HTERT RPE-1 (cell line): ENCODE data around the gene KRT7.
"Not testable (repeated sequence)": the region's sequence is repeated elsewhere in the genome, so short reads cannot be mapped to it uniquely, and the experiment has no call there.

Experiments
- in situ Hi-C: fragments of 300-500 bp; cut with MboI; formaldehyde crosslinking; loops from 4 replicates; pipeline ENCODE4 v1.14.3; 2020; ENCODE audit warnings: low sequenced_read_pairs

Gene KRT7

DNA sequence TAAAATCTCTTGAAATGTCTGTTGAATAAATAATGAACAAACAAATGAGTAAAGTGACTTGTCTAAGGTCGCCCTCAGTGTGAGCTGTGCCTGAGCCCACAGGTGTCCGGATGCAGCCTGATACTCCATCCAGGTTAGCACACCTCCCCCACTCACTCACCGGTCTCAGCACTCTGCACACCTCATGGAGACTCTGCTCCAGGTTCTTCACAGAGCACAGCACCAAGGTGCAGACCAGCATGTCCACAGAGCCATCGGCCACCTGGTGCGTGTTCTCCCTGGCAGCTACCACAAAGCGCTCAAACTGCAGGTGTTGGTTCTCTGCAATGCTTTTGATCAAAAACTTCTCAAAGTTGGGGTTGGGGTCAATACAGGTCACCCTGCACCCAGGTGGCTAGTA, 4.1 kb upstream of the KRT7 start:
- in situ Hi-C loops, result no loop called here

DNA sequence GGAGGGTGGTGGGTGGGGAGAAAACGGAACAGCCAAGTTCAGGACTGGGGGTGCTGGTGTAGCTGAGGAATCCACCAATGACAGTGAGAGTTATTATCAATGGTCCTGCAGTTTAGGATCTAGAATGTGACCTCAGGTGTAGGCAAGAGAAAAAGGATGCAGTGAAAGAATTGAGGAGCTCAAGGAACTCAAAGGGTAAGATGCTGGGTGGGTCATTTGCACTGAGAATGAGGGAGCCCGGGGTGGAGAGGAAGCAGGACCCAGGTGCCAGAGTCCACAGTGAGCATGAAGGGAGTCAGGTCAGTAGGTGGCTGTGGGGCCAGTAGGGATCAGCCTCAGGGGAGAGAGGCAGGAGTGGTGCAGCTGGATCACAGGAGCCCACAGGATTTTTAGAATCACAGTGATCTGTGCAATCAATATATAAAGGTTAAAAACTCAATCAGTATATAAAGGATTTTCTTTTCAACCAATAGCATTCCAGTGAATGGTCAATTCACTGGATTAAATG, 3.2 kb upstream of the KRT7 start:
- in situ Hi-C loops, result no loop called here

DNA sequence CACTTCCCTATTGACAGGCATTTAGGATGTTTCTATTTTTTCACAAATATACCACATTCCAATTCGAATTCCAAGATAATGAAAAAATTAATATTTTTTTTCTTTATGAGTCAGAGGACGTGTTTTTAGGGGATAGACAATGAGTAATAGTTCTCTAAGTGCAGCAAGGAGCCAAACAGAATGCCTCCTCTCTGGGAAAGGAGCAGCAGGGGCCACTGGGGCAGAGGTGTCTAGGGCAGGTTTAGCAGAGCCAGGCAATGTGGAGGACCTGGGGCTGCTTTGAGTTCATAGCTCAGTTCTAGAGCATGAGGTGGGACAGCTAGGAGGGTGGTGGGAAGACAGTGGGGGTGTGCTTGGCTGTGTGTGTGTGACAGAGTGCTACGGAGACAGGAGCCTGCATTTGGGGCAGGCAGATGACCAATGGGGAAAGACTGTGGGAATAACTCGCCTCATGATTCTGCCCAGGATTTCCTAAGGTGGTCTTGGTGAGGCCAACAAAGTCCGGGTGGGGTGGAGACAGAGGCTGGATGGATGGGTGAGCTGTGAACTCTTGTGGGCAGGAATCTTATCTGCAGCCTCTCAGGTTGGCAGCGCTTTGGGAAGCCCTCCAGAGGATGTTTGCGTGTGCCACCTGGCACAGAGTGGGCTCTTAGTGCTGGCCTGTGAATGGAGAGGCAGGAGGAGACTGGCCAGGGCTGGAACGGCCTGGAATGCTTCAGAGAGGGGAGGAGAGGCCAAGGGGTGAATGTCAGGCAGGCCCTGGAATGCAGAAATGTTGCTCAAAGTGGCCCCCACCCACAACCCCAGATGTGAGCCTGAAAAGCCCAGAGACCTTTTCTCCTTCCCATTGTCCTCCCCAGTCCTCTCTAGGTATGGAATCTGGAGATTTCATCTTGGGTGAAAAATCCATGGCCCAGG, 2.4 kb upstream of the KRT7 start:
- in situ Hi-C loops, result no loop called here

DNA sequence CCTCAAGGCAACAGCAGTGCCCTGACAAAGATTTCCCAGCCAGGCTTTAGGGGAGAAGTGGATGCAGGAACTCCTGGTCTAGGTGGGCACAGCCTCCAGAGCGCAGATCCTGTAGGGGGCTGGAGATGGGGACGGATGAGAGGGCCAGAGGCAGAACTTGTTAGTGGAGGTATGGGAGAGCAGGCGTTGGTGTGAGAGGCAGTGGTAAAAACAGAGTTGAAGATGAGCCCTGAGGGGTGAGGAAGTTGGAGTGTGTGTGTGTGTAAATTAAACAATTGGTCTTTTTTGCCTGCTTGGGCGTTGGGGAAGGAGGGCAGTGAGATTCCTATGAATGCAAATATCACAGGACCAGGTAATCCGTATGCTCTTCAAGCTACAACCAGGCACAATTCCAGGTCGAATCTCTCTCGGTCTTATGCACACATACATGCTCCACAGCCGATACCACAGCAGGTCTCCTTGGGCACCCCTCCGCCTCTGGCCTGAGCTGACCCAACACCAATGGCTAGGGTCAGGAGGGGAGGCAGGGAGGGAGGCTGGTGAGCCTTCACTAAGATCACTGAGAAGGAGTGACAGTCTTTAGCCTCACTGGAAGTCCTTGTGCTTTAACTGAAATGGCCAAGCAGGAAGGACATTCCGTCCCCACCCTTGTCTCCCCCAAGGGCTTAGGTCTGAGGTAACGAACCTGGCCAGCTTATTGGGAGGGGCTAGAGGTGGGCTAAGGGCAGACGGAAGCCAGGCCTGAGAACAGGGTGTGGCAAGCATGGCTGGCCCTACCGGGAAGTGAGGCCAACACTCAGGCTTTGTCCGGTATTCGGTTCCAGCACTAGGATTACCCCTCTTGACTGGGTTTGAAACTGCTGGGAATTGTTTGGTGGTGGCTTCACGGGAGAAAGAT, 1.5 kb upstream of the KRT7 start:
- in situ Hi-C loops, result no loop called here

DNA sequence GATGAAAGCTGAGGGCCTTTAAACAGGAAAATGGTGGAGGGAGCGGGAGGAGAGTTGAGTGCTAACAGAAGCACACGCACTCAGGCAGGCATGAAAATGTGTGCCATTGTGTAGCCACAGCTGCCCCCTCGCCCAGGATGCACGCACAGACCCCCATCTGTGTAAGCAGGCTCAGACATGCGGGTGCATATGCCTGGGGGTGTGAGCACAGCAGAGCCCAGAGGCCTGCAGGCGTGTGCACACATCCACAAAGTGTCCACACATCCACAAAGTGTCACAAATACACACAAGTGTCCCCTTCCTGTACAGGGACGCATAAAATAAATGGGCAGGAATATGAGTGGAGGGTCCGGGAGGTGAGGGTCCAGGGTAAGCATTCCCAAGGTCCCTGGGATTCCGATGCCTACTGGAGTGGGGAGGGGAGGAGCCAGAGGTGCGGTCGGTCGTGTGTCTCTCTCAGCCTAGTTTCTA, 805 bp upstream of the KRT7 start:
- in situ Hi-C loops, result no loop called here

DNA sequence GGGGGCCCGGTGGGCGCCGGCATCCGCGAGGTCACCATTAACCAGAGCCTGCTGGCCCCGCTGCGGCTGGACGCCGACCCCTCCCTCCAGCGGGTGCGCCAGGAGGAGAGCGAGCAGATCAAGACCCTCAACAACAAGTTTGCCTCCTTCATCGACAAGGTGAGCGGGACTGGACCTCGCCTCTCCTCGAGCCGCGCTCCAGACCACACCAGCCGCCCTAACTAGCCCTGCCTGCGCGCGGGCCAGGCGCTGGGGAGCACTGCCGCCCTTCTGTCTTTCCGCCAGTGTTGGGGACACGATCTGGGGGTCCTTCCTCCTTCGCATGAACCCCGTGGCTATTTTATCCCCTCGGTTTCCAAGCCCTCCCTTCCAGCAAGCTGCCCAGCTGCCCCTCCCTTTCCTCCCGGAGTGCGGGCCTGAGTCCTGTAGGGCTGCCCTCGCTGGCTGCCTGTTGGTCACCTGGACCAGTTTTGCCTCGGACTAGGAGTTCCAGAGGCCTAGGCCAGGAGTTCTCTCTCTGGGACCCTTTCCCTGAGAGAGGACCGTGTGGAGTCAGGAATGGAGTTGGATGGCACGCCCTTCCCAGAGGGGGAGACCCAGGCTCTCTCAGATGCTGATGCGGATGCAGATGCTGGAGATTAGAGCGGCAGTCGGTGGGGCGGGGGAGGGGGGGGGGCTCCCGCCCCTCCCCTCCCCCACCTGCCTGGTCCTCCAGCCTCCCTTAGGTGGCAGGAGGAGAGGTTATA, 592 bp downstream of the KRT7 start:
- in situ Hi-C loops, result no loop called here

DNA sequence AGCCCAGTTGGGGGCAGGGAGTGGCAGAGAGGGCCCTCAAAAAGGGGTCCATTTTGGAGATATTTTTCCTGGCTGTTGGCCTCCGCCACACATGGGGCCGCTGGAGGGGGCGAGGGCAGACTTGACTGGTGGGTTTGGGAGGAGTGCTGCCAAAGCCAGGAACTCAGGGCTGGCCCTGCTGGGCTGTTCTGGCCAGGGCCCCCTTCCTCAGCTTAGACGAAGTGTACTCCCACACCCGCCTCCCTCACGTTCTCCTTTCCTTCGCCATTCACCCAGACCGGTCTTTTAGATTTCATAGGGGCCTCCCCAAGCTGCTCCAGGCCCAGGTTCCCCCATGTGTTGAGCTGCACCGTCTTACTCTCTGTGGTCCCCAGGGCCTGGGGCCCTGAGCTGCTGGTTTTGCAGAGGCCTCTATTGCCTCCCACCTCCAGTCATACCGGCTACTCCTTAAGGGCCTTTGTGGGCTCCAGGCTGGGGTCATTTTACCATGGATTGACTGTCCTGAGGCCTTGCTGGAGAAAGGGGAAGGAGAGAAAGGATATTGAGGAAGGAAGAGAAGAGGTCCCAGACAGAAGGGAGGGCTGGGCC, 1.3 kb downstream of the KRT7 start:
- in situ Hi-C loops, result no loop called here

DNA sequence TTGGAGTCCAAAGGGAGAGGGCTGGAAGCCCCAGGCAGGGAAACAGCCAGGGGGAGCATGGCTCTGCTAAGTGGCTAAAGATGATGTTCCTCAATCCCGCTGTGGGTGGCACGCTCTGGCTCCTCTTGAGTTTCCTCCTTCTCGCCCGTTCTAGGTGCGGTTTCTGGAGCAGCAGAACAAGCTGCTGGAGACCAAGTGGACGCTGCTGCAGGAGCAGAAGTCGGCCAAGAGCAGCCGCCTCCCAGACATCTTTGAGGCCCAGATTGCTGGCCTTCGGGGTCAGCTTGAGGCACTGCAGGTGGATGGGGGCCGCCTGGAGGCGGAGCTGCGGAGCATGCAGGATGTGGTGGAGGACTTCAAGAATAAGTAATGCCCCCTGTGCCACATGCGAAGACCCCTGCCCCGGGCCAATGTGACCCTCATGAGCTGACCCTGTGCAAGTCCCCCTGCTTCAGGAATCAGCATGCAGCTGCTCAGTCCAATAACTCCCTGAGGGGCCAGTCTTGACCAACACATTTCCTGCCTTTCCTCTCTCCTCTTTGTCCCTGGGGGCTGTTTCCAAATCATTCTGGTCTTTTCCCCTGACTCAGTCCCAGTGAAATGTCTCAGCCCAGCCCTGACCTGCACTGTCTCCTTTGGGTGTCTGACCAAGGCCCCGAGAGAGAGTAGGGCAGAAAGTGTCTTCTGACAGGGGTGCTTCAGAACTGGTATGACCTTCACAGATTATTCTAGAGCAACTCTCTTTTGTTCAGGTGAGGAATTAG, 2.1 kb downstream of the KRT7 start:
- in situ Hi-C loops, result no loop called here

DNA sequence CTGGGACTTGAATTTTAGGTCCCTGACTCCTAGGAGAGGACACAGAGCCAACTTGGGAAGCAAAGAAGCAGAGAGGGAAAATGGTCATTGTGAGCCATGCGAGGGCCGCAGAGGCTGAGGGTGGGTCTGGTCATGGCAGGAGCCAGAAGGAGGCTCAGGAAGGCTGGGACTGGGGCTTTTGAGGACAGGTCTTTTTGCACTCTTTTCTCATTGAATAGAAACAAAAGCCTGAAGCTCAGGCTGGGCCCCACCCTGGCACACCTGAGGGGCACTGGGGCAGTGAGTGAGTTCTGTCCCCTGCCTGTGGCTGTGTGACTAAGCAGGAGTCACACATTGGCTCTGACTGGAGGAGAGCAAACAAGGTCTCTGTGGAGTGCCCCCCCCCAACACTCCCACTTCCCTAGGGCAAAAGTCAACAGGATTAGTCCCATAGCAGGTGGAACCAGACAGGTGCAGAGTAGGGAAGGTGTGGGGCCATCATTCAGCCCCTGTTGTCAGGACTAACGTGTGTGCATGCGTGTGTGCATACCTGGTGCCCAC, 2.8 kb downstream of the KRT7 start:
- in situ Hi-C loops, result no loop called here

DNA sequence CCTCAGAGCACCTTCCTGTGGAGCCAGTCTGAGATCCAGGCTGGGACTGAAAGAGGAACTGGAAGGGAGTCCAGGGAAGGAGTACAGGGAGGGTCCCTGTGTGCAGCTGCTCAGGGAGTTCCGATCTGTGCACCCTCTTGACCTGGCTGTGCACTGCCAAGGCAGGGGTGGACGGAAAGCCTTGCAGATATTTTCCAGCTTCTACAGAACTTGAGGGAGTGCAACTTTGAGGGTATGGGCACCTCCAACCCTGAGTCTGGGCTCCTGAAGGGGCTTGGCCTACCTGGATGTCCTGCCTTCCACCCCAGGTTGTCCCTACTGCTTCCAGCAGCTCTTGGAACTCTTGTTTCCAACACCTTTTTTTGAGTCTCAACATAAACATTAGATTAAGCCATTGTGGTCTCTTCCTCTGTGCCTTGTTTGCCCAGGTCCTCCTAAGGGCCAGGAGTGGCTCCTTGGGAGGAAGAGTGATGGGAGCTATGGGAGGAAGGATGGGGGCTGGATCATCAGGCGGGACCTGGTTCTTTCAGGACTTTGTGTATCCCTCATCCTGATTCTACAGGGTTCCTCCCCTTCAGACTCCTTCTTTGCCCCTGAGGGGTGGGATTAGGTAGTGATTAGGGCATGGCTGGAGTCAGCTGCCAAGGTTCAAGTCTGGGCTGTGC, 3.5 kb downstream of the KRT7 start:
- in situ Hi-C loops, result no loop called here

DNA sequence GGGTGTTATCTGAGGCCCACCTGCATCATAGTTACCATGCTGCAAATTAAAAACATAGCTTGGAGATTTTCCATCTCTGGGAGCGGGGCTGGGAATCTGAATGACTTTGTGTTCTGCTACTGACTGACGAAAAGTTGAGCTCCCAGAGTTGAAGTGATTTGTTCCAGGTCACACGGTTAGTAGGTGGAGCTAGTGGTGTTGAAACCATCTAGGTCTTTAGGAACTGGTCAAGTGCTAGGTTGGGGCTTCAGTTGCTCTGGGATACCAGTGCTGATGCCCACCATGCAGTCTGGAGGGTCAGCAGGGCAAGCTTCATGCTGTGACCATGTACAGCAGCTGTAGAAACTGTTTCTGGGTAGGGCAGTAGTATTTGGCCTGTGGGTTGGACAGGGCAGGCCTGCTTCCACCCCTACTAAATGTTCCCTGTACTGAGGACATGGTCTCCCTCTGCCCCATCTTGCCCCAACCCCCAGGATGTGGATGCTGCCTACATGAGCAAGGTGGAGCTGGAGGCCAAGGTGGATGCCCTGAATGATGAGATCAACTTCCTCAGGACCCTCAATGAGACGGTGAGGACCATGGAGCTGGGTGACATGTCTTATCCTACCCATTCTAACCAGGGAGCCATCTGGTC, 5.3 kb downstream of the KRT7 start:
- in situ Hi-C loops, result no loop called here

DNA sequence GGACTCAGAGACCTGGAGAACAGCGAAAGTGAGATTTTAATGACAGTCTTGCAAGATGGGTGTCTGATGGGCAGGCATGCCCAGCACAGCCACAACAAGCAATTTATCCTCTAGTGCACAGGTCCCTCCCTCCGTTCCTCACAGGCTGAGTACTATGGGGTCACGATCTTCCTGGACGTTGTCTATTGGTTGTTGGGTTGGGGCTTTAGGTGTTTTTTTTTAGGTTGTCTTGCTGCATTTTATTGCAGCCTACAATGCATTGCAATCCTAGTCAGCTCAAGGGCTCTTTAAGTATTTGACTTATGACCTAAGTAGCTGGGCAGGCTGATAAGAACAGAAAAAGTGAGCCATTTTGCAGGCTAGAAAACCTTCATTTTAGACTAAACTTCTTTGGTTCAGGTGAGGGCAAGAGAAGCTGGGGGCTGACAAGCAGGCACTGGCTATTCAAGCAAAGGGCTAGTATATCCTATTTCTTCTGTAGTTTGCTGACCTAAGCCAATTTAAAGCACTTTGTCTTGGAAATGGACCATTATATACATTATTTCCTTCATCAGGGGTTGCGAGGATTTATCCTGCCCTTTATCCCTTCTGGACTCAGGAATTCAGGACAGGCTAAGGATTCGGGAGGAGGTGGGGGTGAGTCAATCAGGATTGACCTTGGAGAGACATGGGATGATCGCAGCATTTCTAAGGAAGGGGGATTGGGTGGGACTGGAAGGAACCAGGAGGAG, 6.0 kb downstream of the KRT7 start:
- in situ Hi-C loops, result no loop called here

DNA sequence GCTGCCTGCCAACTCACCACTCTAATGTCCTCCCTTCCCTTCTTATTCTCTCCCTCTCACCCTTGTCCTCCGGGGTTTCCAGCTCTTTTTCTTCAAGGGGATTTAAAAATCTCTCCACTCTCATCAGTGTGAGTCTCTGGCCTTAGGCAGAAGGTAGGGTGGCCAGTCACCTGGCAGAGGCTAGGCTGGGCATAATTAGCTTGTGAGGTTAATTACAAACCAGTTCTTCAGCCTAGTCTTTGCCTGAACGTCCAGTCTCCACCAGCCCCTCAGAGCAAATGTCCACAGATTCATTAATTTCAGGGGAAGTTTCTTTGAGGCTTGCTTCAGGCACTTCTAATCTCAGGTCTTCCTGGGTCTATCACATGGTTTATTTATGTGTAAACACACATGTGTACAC, 6.7 kb downstream of the KRT7 start:
- in situ Hi-C loops, result no loop called here

DNA sequence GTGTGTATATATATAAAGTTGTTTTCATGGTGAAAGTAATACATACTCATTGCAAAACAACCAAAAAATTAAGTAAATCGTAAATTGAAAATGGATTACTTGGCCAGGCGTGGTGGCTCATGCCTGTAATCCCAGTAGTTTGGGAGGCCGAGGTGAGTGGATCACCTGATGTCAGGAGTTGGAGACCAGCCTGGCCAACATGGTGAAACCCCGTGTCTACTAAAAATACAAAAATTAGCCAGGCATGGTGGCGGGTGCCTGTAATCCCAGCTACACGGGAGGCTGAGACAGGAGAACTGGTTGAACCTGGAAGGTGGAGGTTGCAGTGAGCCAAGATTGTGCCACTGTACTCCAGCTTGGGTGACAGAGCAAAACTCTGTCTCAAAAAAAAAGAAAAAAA, 7.2 kb downstream of the KRT7 start:
- in situ Hi-C loops, result not testable (repeated sequence)

DNA sequence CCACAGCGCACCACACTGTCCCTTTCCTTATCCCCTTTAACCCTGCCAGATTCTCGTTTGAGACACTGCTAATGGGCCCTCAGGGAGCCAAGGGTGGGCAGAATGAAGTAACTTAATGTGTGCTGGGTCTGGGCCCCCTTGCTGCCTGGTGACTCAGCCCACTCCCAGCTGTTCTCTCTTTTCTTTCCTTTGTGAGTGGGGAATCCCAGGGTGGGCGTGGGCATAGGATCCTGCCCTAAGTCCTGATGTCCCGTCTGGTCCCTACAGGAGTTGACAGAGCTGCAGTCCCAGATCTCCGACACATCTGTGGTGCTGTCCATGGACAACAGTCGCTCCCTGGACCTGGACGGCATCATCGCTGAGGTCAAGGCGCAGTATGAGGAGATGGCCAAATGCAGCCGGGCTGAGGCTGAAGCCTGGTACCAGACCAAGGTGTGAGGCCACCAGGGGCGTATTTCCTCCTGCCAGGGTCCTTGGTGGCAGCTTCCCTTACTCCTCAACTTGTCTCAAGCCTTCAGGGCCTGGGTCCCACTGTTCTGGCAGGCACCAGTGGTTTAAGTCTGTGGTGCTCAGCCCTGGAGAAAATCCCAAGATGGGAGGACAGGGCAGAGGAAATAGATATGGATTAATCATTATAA, 8.3 kb downstream of the KRT7 start:
- in situ Hi-C loops, result no loop called here

DNA sequence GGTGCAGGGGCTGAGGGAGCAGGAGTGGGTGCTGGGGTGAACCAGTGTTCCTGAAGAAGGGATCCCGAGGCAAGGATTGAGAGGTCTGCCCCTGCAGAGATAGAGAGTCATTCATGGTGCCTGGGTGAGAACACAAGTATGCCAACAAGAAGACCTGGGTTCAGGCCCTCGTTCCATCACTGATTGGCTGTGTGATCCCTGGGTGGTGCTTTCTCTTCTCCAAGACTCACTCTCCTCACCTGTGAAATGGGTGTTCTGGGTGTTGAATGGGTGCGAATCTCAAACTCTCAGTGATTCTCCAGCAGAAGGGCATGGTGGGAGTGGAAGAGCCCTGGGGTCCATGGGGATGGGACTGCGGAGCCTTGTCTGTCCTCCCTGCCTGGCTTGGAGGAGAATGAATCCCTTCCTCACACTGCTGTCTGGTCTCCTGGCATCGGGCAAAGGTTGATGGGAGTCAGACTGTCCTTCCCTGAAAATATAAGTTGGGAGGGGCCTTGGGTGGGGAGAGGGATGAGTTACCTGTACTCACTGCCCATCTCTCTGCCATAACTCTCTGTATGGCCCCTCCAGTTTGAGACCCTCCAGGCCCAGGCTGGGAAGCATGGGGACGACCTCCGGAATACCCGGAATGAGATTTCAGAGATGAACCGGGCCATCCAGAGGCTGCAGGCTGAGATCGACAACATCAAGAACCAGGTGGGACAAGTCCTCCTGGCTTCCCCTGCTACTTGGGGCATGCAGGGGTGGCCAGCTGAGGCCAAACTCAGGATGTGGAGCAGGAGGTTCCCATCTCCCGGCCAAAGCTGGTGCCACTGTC, 9.6 kb downstream of the KRT7 start:
- in situ Hi-C loops, result no loop called here
